ENCODE results near the gene CHRM4. TPM values are rescaled to one million over a fixed set of nuclear protein-coding genes. Genes with fewer than 3 reads are reported as not detected.

CHRM4 gene
- total and polyA plus RNA-seq, 2 of the 13 experiments (the other 11 are each of a cell fraction or from before 2014, with no cell fraction given): 0.13 to 0.21 TPM

- TF ChIP-seq BCLAF1 (IDR thresholded peaks at IDR 0.05) (no peak), ZNF253 (CRISPR knock-in tag; IDR thresholded peaks at IDR 0.05; ENCODE audit: borderline replicate concordance) (no peak)
These were observed 29.8 kb upstream of the CHRM4 start (continued) for GRCh38 chr11:46421257-46421880.

- H3K27me3 ChIP-seq (ENCODE audit: control insufficient read depth in 1 of 2, insufficient read depth in 2 of 2, low read length in 2 of 2): no peaks in the 10 kb centered on the region
- H2AFZ ChIP-seq (ENCODE audit: low read length): no peak overlapping the region
- no peak overlapping the region for H3K4me3 ChIP-seq (replicated peaks in 1 of 3; ENCODE audit: insufficient read depth in 1 of 3, low read depth in 2 of 3, low read length in 3 of 3)
- peaks cover 13% of the 10 kb centered on the region; the same call in 1 of the 2 replicates for H3K4me1 ChIP-seq (ENCODE audit: insufficient read depth, low read length)
- no peaks in the 10 kb centered on the region for H3K9me3 ChIP-seq (ENCODE audit: low read length)
- no TSS peak for BruUV-seq (replicated peaks)
- POLR2A ChIA-PET: no interaction called here
- no peaks in the 10 kb centered on the region for H3K79me2 ChIP-seq (ENCODE audit: insufficient read depth, low read length)
- no peak for TF ChIP-seq ZNF567 (CRISPR knock-in tag; IDR thresholded peaks at IDR 0.05; ENCODE audit: borderline replicate concordance)
- TF ChIP-seq SSRP1 (CRISPR knock-in tag; IDR thresholded peaks at IDR 0.05): no peak
- TF ChIP-seq MXD4 (CRISPR knock-in tag; IDR thresholded peaks at IDR 0.05): no peak
- no peak for TF ChIP-seq ZNF784 (CRISPR knock-in tag; IDR thresholded peaks at IDR 0.05; ENCODE audit: borderline replicate concordance)
- no peak for TF ChIP-seq PBX2 (CRISPR knock-in tag; IDR thresholded peaks at IDR 0.05)
- no peak for TF ChIP-seq ZNF879 (CRISPR knock-in tag; IDR thresholded peaks at IDR 0.05)
- TF ChIP-seq ZNF512 (CRISPR knock-in tag; IDR thresholded peaks at IDR 0.05): no peak
- CTCF ChIA-PET (ENCODE audit: low intra/inter-chr PET ratio, low total read pairs): no interaction called here
- intact Hi-C loops (cut with micrococcal nuclease; ENCODE audit: unreplicated experiment) (no loop called here), in situ Hi-C loops (cut with HindIII; ENCODE audit: extremely low pct_ligation_motif_present, low pct_unique_long_range_greater_than_20kb) (no loop called here)
- no peak overlapping the region for H3K4me2 ChIP-seq (ENCODE audit: low read depth, low read length)
- FAIRE-seq (no peak), DNase-seq (ENCODE audit: low spot score) (no peak), ATAC-seq (no peak)
- 0 out of 2 replicates have a peak, but pooled peaks cover 2% of the 10 kb centered on the region for H4K20me1 ChIP-seq (ENCODE audit: insufficient read depth, low read length)
- H3K9ac ChIP-seq (ENCODE audit: insufficient read depth, low read depth, low read length): no peak overlapping the region
- 92% methylated on average over 1 of the region's 1 CpG for WGBS (ENCODE audit: low lambda C conversion rate)
- H3K27ac ChIP-seq (ENCODE audit: extremely low read length, insufficient read depth, low read length): no peak overlapping the region
- H3K36me3 ChIP-seq (replicated peaks in 1 of 2; ENCODE audit: control insufficient read depth in 1 of 2, insufficient read depth in 2 of 2, low read length in 2 of 2): peaks cover 35 to 62% of the 10 kb centered on the region in 2 experiments
These were observed 28.9 kb upstream of the CHRM4 start for GRCh38 chr11:46420513-46420912.
